ENCODE data around the gene SMOC2.

The SMOC2 gene

DNA sequence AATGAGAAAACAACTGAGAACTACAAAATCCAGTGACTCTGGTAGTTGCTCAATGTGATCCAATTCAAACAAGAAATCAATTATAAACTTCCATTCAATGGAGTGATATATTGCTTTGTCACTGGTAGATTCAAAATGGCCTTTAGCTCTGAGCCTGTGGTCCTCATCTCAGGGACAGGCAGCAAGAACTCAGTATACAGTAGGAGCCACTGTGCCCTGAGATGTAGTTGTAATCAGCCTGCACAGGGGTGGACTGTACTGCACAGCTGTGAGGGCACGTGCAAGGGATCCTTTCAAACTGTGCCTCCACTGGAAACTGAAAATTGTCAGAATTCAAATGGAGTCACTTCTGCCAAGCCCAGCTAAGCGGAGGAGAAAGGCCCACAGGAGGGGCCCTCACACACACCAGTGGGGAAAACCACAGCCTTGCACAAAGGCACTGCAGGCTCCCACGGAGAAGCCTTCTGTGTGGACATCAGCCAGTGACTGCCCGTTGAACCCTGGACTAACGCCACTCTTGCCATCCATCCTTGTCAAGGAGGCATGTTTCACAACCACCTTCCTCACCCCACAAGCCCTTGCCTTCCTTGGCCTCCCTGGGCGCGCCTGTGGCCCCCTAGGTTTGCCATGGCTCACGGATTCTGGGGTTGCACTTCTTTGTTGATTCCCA, 186.7 kb downstream of the SMOC2 start:
- DNase-seq (ENCODE audit: low spot score), result no peak

DNA sequence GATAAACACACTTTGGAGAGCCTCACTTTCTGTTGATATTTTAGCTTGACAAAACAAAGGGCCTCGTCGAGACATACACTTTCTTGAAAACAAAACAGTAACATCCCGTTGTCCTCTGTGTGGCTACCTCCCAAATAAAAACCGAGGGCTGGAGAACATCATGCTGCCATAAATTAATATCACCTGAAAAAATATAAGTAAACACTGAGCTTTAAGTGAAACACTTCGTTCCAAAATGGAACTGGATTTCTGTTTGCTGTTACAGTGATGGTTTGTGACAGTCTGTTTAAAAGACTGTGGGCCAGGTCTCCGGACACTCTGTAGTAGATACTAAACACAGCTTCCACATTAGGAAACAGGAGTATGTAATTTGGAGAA, 187.2 kb downstream of the SMOC2 start:
- no peak for DNase-seq (ENCODE audit: low spot score)

DNA sequence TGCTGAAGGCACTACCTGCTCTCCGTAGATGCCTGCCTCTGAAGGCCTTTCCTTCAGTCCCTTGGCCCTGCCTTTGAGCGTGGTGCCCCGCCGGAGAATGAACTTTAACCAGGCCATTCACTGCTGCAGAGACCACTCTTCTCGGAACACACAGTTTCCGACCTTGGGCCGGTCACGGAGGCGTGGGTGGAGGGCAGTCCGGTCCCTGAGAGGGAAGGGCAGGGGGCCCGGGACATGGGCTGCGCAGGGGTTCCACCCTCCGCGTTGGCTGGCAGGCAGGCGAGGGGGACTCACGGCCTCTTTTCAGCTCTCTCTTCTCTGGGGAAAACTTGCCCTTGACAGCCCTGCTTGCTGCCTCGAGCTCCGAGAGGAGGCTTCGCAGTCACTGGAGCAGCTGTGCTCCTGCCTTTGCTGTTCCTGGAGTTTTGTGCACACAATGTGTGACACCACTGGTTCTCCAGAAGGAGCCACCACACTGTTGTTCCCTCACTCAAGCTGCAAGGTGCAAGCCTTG, 187.8 kb downstream of the SMOC2 start:
- no peak for DNase-seq (ENCODE audit: low spot score)

DNA sequence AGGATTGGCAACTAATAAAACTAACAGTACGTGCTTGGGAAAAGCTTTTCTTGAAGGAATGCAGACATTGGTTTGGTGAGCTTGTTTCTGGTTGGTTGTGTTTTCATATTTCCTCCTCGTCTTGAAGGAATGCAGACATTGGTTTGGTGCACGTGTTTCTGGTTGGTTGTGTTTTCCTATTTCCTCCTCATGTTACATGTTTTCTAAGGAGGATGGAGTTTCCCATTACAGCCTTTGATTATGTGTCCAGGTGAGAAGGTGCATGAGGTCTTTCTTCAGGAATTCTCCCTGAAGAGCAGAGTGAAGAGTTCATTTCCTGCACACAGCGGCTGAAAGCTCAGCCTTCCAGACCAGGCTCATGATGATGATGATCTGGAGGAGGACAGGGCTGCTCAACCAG, 190.6 kb downstream of the SMOC2 start:
- DNase-seq (ENCODE audit: low spot score), result no peak

DNA sequence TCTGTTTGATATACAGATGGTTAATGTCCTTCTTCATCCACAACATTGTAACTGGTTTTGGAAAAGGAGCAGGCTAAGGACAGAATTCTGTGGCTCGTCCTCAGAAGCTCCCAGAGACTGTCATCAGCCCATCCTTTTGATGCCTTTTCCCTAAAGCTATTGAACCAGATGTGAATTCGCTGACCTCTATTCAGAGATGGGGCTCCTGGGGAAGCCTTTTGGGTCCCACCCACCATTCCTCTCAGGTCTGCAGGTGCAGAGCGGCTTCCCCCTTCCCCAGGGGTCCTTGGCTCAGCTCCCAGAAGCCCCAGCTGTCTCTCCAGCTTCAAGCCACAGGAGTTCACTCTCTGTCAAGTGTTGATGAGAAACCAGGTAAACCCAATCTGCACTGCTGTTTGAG, 191.7 kb downstream of the SMOC2 start:
- DNase-seq (ENCODE audit: low spot score), result no peak

DNA sequence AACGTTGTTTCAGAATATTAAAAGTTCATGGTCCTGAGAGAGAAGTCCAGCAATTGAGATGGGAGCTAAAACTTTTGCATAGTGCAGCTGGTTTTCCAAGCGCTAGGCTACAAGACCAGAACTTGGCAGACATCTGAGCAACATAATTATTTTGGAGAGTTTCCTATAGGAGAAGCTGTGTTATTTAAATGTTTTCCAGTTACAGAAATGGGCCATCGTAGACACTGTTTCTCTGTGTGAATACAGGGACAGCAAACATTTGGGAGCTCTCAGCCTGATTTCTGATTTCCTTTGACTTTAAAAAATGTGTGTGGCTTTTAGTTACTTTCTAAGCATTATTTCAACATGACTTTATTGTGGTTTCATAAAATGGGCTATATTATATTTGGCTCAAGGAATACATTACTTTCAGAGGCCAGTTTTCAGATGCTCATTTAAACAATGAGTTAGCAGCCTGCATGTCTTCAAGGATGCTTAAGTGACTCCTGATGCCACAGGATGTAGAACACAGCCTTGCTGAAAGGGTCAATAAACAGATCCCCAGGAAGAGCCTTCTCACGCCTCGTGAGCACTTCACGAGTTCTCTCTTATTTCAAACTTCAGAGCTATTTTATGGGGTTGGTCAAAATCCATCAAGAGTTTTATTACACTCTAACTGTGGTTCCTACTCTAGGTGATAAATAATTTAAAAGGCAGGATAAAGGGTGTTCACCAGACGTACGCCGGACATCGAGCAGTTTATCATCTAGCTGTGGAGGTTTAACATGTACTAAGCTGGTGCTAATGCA, 193.8 kb downstream of the SMOC2 start:
- DNase-seq (ENCODE audit: low spot score), result no peak

DNA sequence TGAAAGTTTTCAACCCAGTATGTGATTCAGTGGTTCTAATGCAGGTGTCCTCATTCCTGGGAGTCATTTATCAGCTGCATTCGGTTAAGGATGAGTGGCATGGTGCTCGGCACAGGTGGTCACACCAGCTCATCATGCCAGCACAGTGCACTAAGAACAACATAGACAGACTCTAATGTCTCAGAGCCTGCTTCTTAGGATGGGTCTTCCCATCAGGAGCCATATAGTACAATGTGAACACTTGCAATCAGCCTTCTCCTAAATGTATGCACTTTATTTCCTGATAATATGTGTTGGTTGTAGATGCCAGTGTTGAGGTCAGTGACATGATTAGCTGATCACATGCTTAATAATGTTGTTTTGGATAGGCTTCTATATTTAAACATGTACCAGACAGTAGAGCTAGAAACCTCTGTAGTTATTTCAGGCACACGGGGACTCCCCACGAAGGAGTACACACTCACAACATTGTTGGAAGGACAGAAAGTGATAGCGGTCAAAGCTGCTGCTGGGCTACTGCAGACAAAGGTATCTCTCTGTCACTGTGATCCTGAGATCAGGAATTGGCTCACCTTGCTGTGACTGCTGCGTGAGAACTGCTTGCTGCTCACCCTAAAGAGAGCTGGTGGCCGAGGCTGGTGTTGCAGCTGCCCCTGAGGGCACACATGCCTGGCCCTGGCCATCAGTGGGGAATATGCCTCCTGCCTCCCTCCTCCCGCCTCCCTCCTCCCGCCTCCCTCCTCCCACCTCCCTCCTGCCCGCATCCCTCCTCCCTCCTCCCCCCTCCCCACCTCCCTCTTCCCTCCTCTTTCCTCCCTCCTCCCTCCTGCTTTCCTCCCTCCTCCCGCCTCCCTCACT, 195.4 kb downstream of the SMOC2 start:
- no peak for DNase-seq (ENCODE audit: low spot score)

DNA sequence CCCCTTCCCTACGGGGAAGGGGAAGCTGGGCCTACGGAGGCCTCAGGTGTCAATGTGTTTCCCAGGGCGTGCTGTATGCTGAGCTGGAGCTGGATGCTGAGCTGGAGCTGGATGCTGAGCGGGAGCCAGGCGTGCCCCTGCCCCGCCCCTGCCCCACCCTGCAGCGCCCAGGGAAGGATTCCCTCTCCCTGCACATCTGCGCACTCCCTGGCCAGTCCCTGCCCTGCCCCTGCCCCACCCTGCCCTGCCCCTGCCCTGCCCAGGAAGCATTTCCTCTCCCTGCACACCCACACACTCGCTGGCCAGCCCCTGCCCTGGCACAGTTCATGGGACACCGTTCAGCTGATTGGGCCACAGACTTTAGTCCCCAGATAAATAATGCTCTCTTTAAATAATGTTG, 196.8 kb downstream of the SMOC2 start:
- DNase-seq (ENCODE audit: low spot score), result no peak

DNA sequence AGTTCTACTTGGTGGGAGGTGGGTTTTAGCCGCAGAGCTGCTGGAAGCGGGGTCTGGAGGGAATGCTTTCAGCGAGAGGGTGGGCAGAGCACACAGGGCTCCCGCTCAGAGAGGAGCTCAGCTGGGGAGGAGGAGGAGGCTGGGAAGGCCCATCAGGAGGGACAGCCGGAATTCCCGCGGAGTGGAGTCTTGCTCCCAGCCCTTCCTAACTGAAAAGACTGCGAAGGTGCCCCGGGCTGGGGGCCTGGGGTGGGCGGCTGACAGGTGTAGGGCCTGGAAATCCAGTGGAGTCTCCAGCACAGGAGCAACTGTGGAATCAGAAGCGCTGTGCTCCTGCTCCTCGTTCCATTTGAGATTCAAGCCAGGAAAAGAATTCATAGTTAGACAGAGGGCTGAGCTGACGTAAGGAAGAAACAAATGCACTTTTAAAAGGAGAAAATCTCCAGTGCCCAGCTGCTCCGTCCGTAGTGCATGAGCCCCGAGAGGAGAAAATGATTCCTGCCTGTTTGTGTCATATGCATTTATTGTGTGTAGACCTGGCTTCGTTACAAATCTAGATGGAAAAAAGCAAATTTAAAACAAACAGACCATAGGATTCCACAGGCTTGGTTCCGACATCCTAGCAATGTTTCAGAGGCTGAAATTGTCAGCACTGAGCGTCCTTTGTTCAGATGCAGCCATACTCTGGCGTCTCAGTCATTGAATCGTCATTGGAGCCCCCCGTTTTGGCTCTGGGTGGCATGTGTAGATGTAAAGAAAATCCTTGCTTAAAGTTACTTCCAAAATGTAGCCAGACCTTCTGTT, 197.7 kb downstream of the SMOC2 start:
- DNase-seq (ENCODE audit: low spot score), result no peak

DNA sequence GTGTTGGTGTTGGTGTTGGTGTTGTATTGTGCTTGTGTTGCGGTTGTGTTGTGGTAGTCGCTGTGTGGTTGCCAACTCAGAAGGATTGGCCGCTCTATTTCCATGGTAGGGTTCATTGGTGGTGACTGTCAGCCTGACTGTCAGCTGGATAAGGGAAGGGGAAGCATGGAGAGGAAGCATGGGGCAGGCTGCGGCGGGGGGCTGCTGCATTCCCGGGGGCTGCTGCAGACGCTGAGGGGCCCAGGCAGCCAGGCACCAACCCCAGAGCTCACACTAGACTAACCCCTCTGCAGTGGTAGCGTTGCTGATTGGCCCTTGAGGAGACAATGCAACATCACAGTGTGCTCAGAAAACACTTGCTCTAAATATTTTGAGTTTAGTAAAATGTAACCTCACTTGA, 199.2 kb downstream of the SMOC2 start:
- no peak for DNase-seq (ENCODE audit: low spot score)

DNA sequence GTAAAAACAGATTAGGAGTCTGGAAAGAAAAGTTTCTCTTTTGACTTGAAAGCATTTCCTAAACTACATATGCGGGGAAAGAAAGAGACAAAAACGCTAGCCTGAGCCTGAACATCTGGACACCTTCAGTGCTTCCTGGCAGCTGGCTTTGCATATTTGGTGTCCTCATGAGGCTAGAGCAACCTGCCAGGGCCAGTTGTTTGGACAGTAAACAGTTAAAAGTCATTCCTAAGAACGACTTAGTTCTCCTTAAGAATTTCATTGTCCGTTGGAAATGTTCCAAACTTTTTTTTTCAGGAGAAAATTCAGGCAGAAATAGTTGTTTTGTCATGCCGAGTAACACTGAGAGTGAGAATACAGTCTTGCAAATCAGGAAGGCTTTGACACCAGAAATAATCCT, 199.8 kb downstream of the SMOC2 start:
- DNase-seq (ENCODE audit: low spot score), result no peak

DNA sequence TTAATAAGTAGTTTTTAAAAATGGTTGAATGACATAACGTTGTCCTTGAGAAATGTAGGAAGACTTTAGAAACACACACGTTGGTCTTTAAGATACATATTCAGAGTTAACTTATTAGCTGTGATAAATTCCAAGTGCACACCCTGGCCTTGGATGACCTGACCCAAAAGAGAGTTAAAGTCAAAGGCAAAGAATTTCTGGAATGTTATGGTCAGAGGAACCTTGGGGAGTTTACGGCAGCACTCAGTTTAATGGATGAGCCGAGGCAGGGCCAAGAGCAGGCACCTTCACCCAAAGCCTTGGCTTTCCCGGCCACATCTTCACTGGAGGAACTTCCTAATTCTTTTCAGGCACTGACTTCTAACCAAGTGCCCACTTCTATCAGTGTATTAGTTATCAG, 200.5 kb downstream of the SMOC2 start:
- DNase-seq (ENCODE audit: low spot score), result no peak

DNA sequence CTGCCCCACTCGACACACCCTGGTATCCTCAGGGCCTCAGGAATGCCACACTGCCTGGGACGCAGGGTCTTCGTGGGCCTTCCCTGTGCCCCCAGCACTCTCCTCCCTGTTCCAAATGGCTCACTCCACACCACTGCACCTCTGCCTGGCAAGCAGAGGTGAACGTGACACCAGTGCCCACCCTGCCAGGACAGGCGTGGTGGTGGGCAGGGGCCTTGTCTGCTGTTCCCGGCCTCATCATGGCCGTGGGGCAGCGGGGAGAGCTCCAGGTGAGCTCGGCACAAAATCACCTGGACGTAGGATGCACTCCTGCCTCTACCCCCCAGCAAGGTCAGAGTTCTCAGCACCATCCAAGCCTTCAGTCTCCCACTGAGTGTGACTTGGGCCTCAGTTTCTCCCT, 202.4 kb downstream of the SMOC2 start:
- DNase-seq (ENCODE audit: low spot score), result no peak

DNA sequence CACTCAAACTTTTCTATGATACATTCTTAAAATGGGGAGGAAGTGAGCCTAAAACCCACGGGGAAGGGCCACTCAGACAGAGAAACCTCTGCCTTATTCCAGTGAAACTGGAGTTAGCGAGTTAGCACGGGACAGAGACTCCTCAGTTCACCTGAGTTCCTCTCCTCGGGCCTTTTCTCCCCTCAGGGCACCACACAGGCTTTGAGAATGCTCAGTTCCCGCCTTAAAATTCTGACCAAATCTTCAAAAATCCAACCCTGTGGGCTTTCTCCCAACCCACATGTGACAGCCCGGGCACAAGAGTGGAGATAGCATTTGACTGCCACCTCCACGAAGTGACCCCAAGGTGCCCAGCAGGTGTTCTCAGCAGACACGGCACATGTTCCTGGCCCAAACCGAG, 204.3 kb downstream of the SMOC2 start:
- no peak for DNase-seq (ENCODE audit: low spot score)

DNA sequence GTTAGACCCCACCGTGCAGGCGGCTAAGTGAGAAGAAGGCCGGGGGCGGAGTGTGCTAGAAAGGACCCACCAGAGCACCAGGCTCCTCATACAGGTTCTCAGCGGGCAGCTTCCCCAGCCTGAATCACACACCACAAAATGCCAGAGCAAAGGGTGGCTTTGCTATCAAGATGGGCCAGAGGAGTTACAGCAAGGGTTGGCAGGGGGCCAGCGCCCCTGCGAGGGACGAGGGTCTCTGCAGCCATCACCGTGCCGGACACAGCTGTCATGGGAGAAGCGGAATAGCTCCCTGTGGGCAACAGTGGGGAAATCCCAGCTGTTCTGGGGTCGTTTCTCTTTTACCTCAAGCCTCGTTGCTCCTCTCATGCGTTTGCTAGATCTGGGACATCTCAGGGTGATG, 206.3 kb downstream of the SMOC2 start:
- no peak for DNase-seq (ENCODE audit: low spot score)

DNA sequence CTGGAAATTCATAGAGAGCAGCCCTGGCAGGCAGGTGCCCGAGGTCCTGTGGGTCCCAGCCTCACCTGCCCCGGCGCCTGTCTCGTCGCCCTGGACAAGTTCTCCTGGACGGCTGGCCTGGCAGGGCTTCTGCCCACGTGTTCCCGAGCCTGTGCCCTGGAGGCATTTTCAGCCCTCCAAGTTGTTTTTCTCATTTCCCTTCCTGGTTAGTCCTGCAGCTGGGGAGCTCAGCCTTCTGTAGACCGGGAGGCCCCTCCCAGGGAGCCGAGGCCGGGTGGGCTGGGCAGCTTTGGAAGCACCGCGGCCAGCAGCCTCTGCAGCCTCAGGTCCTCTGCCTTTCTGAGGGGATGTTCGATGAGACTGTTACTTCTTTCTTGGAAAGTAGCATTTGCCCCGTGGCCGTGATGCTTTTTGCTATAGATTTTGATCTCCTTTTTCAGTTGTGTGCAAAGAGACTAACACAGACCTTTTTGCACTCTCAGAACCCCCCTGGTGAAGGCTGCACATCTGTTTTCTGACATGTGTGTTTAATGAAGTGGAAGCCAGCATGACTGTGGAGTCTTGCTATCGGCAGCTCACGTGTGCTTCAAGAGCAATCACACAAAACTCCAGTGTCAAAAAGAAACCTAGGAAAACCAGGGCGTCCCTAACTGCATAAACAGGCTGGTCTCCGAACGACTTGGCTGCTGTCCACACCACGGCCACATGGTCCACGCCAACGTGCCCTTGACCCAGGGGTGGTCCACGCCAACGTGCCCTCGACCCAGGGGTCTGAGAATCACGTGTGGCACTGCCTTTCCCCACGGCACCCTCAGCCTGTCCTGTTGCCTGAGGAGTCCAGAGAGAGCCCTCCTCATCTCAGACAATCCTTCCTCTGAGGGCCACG, 207.5 kb downstream of the SMOC2 start:
- no peak for DNase-seq (ENCODE audit: low spot score)

DNA sequence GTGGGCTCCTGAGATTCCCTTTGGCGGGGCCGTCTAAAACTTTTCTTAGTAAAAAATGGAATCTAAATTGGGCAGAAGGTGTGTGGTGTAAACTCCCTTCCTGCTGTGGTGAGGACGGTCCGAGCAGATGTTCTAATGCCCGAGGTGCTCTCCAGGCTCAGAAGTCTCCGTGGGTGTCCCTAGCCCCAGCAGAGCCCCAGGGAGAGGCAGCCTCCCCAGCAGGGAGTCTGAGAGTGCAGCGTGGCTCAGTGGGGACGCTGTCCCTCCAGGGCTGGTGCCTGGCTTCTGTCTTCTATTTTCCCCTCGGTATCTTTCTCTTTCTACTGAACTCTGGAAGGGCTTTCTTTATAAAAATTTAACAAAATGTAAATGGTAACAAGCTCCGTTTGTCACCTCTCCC, 208.2 kb downstream of the SMOC2 start:
- no peak for DNase-seq (ENCODE audit: low spot score)

DNA sequence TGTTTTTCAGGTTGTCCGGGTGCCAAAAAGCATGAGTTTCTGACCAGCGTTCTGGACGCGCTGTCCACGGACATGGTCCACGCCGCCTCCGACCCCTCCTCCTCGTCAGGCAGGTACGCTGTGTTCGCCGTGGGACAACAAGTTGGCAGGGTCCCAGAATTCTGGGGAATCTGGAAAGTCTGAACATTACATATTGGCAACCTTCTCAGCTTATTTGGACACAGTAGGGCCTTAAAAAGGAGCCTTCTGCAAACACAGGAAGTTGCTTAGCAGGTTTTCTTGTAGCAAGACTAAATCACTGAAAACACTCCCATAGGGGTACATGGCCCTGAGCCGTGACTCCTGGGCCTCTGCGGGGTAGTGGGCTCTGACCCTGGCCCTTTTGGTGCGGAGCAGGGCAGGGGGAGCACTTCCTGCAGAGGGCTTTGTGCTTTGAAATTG, 209.7 kb downstream of the SMOC2 start:
- DNase-seq (ENCODE audit: low spot score), result no peak

DNA sequence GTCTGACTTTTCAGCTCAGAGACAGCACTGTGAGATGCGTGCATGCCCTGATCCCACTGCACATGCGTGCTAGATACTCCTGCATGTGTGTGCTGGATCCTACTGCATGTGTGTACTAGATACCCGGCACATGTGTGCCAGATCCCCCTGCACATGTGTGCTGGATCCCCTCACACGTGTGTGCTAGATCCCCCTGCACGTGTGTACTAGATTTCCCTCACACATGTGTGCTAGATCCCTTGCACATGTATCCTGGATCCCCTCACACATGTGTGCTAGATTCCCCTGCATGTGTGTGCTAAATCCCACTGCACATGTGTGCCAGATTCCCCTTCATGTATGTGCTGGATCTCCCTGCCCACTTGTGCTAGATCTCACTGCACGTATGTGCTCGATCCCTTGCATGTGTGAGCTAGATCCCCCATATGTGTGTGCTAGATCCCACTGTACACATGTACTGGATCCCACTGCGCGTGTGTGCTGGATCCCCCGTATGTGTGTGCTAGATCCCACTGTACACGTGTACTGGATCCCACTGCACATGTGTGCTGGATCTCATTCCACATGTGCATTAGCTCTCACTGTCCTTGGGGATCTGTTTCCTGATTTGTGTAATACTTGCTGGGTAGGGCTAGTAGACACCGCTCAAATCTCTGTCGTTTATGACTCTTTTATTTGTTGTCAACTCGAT, 214.6 kb downstream of the SMOC2 start:
- DNase-seq (ENCODE audit: low spot score), result no peak

DNA sequence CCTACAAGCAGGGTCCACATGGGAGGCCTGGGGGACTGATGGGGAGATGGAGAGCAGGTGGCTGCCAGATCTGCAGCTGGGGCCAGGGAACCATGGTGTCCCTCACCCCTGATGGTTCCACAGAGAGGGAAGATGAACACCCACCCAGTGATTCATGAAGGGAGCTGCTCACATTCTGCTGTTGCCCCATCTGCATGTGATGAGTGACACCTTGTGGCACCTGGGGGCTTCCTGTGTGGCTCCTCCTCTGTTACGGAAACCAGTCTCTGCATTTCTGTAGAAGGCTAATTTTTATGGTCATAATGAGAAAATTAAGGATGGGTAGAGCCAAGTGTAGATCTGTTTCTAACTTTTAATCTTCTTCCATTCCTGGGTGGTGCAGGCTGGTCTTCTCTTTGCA, 217.1 kb downstream of the SMOC2 start:
- no peak for DNase-seq (ENCODE audit: low spot score)
